Fibroblast of skin of right quadriceps (primary cell): ENCODE measurements around the gene CAPZA1.

ENCODE experiments used
- DNase-seq: peaks from one replicate; pipeline ENCODE4 v3.0.0-alpha.2; 2013

The CAPZA1 gene

GRCh38 chr1:112702420-112703261, 83.0 kb downstream of the CAPZA1 start:
- DNase-seq = no peak

- DNase-seq = no peak
These were observed 84.1 kb downstream of the CAPZA1 start for GRCh38 chr1:112703706-112704105.

- no peak for DNase-seq
These were observed 84.8 kb downstream of the CAPZA1 start for GRCh38 chr1:112704391-112704933.

- DNase-seq = peak; percentile 98
These were observed 85.4 kb downstream of the CAPZA1 start for GRCh38 chr1:112704934-112705627.

GRCh38 chr1:112706505-112707220, 87.0 kb downstream of the CAPZA1 start, which contains the start of gene RHOC:
RHOC (minus strand) TSS chr1:112707127; CDS start chr1:112703799, 3,328 bp downstream.
- no peak for DNase-seq

GRCh38 chr1:112707221-112708001, 87.8 kb downstream of the CAPZA1 start:
- DNase-seq = peak; percentile 84

GRCh38 chr1:112708002-112708448, 88.4 kb downstream of the CAPZA1 start:
- DNase-seq = no peak

- DNase-seq = no peak
These were observed 88.9 kb downstream of the CAPZA1 start for GRCh38 chr1:112708489-112708888.

- DNase-seq = no peak
These were observed 90.5 kb downstream of the CAPZA1 start for GRCh38 chr1:112710159-112710558.

GRCh38 chr1:112710586-112710985, 91.0 kb downstream of the CAPZA1 start:
- no peak for DNase-seq

GRCh38 chr1:112711041-112711440, 91.4 kb downstream of the CAPZA1 start:
- DNase-seq = no peak

GRCh38 chr1:112711670-112712069, 92.0 kb downstream of the CAPZA1 start:
- DNase-seq = no peak

GRCh38 chr1:112712191-112712590, 92.6 kb downstream of the CAPZA1 start:
- DNase-seq = no peak

GRCh38 chr1:112712701-112713128, 93.1 kb downstream of the CAPZA1 start:
- no peak for DNase-seq

- DNase-seq = no peak
These were observed 94.1 kb downstream of the CAPZA1 start for GRCh38 chr1:112713466-112714312.

GRCh38 chr1:112714313-112715263, 95.0 kb downstream of the CAPZA1 start:
- DNase-seq = no peak

- DNase-seq = peak; percentile 90
These were observed 95.8 kb downstream of the CAPZA1 start, which contains the start of gene PPM1J for GRCh38 chr1:112715264-112716053. PPM1J (minus strand) TSS chr1:112715332; CDS start chr1:112715301, 31 bp downstream.

GRCh38 chr1:112716133-112716720, 96.6 kb downstream of the CAPZA1 start:
- DNase-seq = peak; percentile 85
